OCI-M2 (cell line): ENCODE results near the gene EXT2.

ENCODE experiments used
- DNase-seq: peaks from one replicate; lab custom pipeline; 2025; ENCODE audit not compliant: unreplicated experiment; lab: John Stamatoyannopoulos, UW

EXT2 gene

DNA sequence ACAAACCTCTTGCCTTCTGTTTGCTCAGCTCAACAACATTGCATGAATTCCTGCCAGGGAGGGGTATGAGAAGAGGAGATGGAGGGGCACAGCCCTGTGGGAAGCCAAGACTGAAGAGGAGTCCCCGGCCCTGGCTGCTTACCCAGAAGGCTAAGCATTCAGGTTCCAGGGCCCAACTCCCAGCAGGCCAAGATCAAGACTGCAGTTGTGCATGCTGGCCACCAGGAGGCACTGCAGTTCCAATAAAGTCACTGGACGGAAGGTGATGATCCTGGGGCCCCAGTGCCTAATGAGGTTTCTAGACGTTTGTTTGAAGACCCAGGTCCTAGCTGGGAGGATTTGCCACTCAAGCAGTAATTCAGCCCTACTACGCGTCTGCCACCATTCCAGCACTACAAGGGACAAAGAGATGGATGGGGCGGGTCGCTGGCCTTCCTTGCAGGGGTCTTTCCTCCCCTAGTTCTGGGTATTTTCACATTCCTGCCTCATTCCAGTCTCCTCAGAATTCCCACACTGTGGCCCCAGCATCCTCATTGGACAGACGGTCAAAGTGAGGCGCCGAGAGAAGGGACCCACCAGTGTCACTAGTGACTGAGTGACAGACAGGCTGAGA is 190.9 kb downstream of the EXT2 start:
- no peak for DNase-seq

DNA sequence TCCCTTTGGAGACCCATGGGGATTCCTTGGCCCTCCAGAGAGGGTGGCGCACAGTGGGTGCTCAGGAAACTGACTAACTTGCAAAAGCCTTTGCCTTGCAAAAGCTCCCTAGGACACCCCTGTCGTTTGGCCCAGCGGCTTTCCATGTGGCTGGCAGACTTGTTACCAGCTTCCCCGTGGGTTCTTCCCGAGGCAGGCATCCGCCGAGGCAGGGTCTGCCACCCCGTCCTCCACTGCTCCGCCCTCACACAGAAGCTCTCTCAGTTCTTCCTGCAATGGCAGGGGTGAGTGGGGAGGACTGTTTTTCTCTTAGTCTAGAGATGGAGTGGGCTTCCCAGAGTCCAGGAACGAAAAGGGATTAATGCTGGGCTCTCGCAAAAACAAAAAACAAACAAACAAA is 191.4 kb downstream of the EXT2 start:
- no peak for DNase-seq

DNA sequence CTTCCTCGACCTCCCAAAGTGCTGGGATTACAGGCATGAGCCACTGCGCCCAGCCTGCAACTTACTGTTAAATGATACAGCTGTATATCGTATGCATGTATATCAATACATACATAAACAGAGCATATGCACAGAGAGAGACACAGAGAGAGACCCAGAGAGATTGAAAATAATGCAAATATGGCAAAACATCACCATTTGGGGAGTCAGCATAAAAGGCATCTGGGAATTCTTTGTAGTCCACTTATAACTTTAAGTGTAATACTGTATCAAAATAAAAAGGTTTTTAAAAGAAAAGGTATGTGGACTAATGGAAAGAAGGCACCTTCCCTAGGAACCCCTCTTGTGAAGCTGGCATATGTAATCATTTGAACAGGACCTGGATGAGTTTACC is 192.7 kb downstream of the EXT2 start:
- DNase-seq: no peak

DNA sequence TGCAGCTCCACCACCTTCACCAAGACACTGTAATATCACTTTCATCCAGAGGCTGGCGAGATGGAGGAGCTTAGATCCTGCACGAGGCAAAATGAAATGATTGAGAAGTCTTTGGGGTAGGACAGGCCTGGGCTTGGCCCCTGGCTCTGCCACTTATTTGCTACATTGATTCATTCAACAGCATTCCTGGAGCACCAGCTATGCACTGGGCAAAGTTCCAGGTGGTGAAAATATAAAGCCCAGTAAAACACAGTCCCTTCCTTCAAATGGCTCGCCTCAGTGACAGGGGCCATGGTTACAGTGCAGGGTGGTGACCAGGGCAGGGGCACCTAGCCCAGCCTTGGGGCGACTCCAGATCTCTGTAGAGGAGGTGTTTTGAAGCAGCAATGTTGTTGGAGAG is 194.7 kb downstream of the EXT2 start:
- no peak for DNase-seq
